Endodermal cell (in vitro differentiated cells): ENCODE data around the gene GRIN2A. TPM values are rescaled to one million over a fixed set of nuclear protein-coding genes. Genes with fewer than 3 reads are reported as not detected.
A peak's percentile ranks its signal among the peaks of the same experiment; 100 is the strongest.

Source experiments
- DNase-seq: peaks from one replicate; pipeline ENCODE4 v3.0.0-alpha.2; 2017
- H3K27ac ChIP-seq: 2 replicates; pipeline ENCODE4 v1.5.1; 2013; ENCODE audit warnings: mild to moderate bottlenecking, low read depth, low read length, moderate library complexity
- H3K27me3 ChIP-seq: 2 replicates; pipeline ENCODE4 v1.6.1; 2013; ENCODE audit warnings: mild to moderate bottlenecking, low read length, moderate library complexity; ENCODE audit not compliant: insufficient read depth, control insufficient read depth, poor library complexity, severe bottlenecking
- H3K36me3 ChIP-seq: 2 replicates; pipeline ENCODE4 v1.7.0; 2013; ENCODE audit warnings: mild to moderate bottlenecking, low read length, moderate library complexity; ENCODE audit not compliant: control insufficient read depth, insufficient read depth
- H3K4me1 ChIP-seq: one replicate; pipeline ENCODE4 v1.7.0; 2013; ENCODE audit warnings: low read length; ENCODE audit not compliant: control insufficient read depth, insufficient read depth
- H3K4me3 ChIP-seq: 2 replicates; pipeline ENCODE4 v1.5.1; 2013; ENCODE audit warnings: mild to moderate bottlenecking, low read length, moderate library complexity
- H3K9ac ChIP-seq: 2 replicates; pipeline ENCODE4 v1.6.1; 2013; ENCODE audit warnings: mild to moderate bottlenecking, low read length, moderate library complexity; ENCODE audit not compliant: poor library complexity, severe bottlenecking; ENCODE audit errors: extremely low read depth
- H3K9me3 ChIP-seq: 2 replicates; pipeline ENCODE4 v1.6.1; 2013; ENCODE audit warnings: mild to moderate bottlenecking, low read length, moderate library complexity; ENCODE audit not compliant: control insufficient read depth
- H3K27ac Mint-ChIP-seq: 2 replicates; pipeline ENCODE4 v1.8.0; 2020; ENCODE audit warnings: mixed read lengths
- H3K27me3 Mint-ChIP-seq: 2 replicates; pipeline ENCODE4 v1.8.0; 2021; ENCODE audit warnings: mild to moderate bottlenecking, mixed read lengths; ENCODE audit not compliant: insufficient read depth
- H3K36me3 Mint-ChIP-seq: 2 replicates; pipeline ENCODE4 v1.8.0; 2020; ENCODE audit warnings: low read depth, mixed read lengths
- H3K4me1 Mint-ChIP-seq: 2 replicates; pipeline ENCODE4 v1.8.0; 2020; ENCODE audit warnings: mixed read lengths
- H3K4me3 Mint-ChIP-seq: 2 replicates; pipeline ENCODE4 v1.8.0; 2020; ENCODE audit warnings: mild to moderate bottlenecking, moderate library complexity, mixed read lengths
- H3K9me3 Mint-ChIP-seq: 2 replicates; pipeline ENCODE4 v1.8.0; 2020; ENCODE audit warnings: mild to moderate bottlenecking, mixed read lengths
- WGBS, 2 experiments: methylation state at CpG; one replicate each; pipeline versions ENCODE4 v1.1.5 to v1.1.7; 2013; ENCODE audit warnings: missing lambda C conversion rate in 2 of 2, mixed read lengths in 1 of 2; ENCODE audit not compliant: insufficient coverage in 1 of 2, insufficient read length in 1 of 2; 5-methylcytosine and 5-hydroxymethylcytosine counted together
- total RNA-seq, 2 donors: library from RNA; stranded (reverse); fragmentation: NEBNext Ultra II Directional in 1 of 2; extraction: Animal tissue kit (Norgen Biotek cat#: 25700) in 1 of 2; gene quantifications; 2 replicates in 1 of 2; 3 replicates in 1 of 2; pipeline ENCODE4 v1.2.1, GENCODE V29; 2021
- TF ChIP-seq, protein P1 (sequence below): fragments of 200-600 bp; sonication (generic); conservative IDR thresholded peaks from 2 replicates; pipeline ENCODE4 v1.5.0; 2021; ENCODE audit warnings: antibody characterized with exemption, mild to moderate bottlenecking

Gene GRIN2A
- total RNA-seq, 2 donors from 2014 or later, result 1.2 TPM

DNA sequence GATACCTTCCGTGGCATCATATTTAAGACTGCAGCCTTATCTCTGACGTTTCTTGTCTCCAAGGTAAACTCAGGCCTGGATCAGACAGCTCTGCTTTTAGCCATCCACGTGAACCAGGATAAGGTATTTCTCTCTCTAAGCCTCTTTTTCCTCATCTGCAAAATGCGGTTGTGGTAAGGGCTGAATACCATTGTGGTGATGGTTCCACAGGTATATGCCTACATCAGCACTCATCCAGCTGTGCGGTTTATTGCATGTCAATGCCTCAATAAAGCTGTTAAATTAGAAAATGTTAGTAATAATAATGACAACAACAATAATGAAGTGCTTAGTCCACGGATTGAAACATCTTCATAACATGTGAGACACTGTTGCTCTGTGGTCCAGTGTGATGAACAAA, 104.4 kb downstream of the GRIN2A start:
- Histone ChIP-seq H3K4me3 (no peak overlapping the region), H3K27ac (peak overlapping the region; percentile 71), H3K9me3 (peaks cover 11% of the 10 kb centered on the region), H3K36me3 (no peaks in the 10 kb centered on the region), H3K4me1 (peaks cover 10% of the 10 kb centered on the region), H3K27me3 (peaks cover 15% of the 10 kb centered on the region), H3K9ac (no peak overlapping the region)
- Mint-ChIP-seq H3K9me3 (peaks cover 6% of the 10 kb centered on the region), H3K36me3 (no peaks in the 10 kb centered on the region), H3K4me3 (no peak overlapping the region), H3K4me1 (peaks cover 47% of the 10 kb centered on the region), H3K27ac (no peak overlapping the region), H3K27me3 (peaks cover 23% of the 10 kb centered on the region)
- TF ChIP-seq, protein P1, sequence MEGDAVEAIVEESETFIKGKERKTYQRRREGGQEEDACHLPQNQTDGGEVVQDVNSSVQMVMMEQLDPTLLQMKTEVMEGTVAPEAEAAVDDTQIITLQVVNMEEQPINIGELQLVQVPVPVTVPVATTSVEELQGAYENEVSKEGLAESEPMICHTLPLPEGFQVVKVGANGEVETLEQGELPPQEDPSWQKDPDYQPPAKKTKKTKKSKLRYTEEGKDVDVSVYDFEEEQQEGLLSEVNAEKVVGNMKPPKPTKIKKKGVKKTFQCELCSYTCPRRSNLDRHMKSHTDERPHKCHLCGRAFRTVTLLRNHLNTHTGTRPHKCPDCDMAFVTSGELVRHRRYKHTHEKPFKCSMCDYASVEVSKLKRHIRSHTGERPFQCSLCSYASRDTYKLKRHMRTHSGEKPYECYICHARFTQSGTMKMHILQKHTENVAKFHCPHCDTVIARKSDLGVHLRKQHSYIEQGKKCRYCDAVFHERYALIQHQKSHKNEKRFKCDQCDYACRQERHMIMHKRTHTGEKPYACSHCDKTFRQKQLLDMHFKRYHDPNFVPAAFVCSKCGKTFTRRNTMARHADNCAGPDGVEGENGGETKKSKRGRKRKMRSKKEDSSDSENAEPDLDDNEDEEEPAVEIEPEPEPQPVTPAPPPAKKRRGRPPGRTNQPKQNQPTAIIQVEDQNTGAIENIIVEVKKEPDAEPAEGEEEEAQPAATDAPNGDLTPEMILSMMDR, result no peak
- no peak for DNase-seq
- 93 to 94% methylated on average over 3 to 6 of the region's 6 CpGs for WGBS, 2 experiments

- peaks cover 42% of the 10 kb centered on the region for H3K4me1 Mint-ChIP-seq
- H3K4me3 Mint-ChIP-seq, result no peak overlapping the region
- H3K27me3 Mint-ChIP-seq, result peaks cover 40% of the 10 kb centered on the region
- no peak overlapping the region for H3K27ac ChIP-seq
- TF ChIP-seq, protein P1, result no peak
- no peaks in the 10 kb centered on the region for H3K36me3 Mint-ChIP-seq
- H3K4me3 ChIP-seq, result no peak overlapping the region
- peaks cover 5% of the 10 kb centered on the region for H3K4me1 ChIP-seq
- DNase-seq, result peak; percentile 73
- no peaks in the 10 kb centered on the region for H3K9me3 Mint-ChIP-seq
- peaks cover 8% of the 10 kb centered on the region for H3K9me3 ChIP-seq
- H3K27me3 ChIP-seq, result peaks cover 30% of the 10 kb centered on the region
- no peak overlapping the region for H3K27ac Mint-ChIP-seq
- H3K36me3 ChIP-seq, result no peaks in the 10 kb centered on the region
- 77 to 95% methylated on average over 3 to 5 of the region's 5 CpGs for WGBS, 2 experiments
- H3K9ac ChIP-seq, result no peak overlapping the region
These were observed 106.2 kb downstream of the GRIN2A start for GRCh38 chr16:10076037-10076436.

DNA sequence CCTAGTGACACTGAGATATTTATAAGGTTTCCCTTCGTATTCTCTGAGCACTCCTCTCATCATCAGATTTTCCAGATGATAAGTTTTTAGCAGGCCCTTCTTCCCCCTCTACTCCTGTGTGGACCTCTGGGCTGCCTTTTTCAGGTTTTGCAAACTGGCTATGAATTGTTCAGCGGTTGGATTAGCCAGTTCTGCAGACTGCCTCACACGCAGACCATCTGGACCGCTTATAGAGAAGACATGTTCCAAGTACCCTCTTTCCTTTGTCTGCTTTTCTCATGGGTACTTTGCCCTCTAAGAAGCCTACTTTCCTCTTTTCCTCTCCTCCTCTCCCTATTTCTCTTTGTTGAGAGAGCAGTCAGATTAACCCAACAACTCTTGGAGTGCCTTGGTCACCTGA, 111.6 kb downstream of the GRIN2A start:
- DNase-seq, result no peak
- no peak overlapping the region for H3K27ac ChIP-seq
- H3K9me3 Mint-ChIP-seq, result no peaks in the 10 kb centered on the region
- H3K27me3 Mint-ChIP-seq, result peaks cover 66% of the 10 kb centered on the region
- no peak overlapping the region for H3K27ac Mint-ChIP-seq
- no peak overlapping the region for H3K9ac ChIP-seq
- no peaks in the 10 kb centered on the region for H3K36me3 ChIP-seq
- no peaks in the 10 kb centered on the region for H3K36me3 Mint-ChIP-seq
- 90 to 97% methylated on average over 4 of the region's 4 CpGs for WGBS, 2 experiments
- no peaks in the 10 kb centered on the region for H3K9me3 ChIP-seq
- no peak overlapping the region for H3K4me3 Mint-ChIP-seq
- H3K4me3 ChIP-seq, result no peak overlapping the region
- no peaks in the 10 kb centered on the region for H3K4me1 Mint-ChIP-seq
- H3K27me3 ChIP-seq, result peaks cover 38% of the 10 kb centered on the region
- TF ChIP-seq, protein P1, result no peak
- no peaks in the 10 kb centered on the region for H3K4me1 ChIP-seq
